NCI-H2029 (cell line): Measurements from ENCODE around the gene FGFR2.

ENCODE experiments used
- DNase-seq: peaks from one replicate; lab custom pipeline; 2025; lab: John Stamatoyannopoulos, UW

The FGFR2 gene

GRCh38 chr10:121452581-121452980, 145.7 kb downstream of the FGFR2 start:
- DNase-seq, result no peak

GRCh38 chr10:121450247-121450646, 148.0 kb downstream of the FGFR2 start:
- no peak for DNase-seq

- DNase-seq, result no peak
Observed at GRCh38 chr10:121449482-121449924, 148.7 kb downstream of the FGFR2 start.

- DNase-seq, result no peak
Observed at GRCh38 chr10:121448766-121449421, 149.3 kb downstream of the FGFR2 start.

- DNase-seq, result no peak
Observed at GRCh38 chr10:121444520-121445165, 153.6 kb downstream of the FGFR2 start.

- DNase-seq, result no peak
Observed at GRCh38 chr10:121442086-121442935, 155.9 kb downstream of the FGFR2 start.

GRCh38 chr10:121440461-121440860, 157.8 kb downstream of the FGFR2 start:
- DNase-seq, result no peak

- no peak for DNase-seq
Observed at GRCh38 chr10:121438333-121438732, 159.9 kb downstream of the FGFR2 start.

- DNase-seq, result no peak
Observed at GRCh38 chr10:121437596-121437995, 160.6 kb downstream of the FGFR2 start.

GRCh38 chr10:121436630-121437341, 161.5 kb downstream of the FGFR2 start:
- DNase-seq, result no peak

- no peak for DNase-seq
Observed at GRCh38 chr10:121436281-121436629, 162.0 kb downstream of the FGFR2 start.

- DNase-seq, result no peak
Observed at GRCh38 chr10:121435099-121435875, 163.0 kb downstream of the FGFR2 start.

GRCh38 chr10:121433965-121434364, 164.3 kb downstream of the FGFR2 start:
- no peak for DNase-seq

GRCh38 chr10:121428867-121429266, 169.4 kb downstream of the FGFR2 start:
- DNase-seq, result no peak
